HEK293 (cell line): Measurements from ENCODE around the gene LYL1.
A peak's percentile ranks its signal among the peaks of the same experiment; 100 is the strongest.

ENCODE experiments used
- CTCF ChIA-PET: fragments of 350-600 bp; formaldehyde crosslinking; extraction: SDS; loops from one replicate; lab custom pipeline; 2021; ENCODE audit warnings: antibody characterized with exemption; lab: Yijun Ruan, JAX
- POLR2A ChIA-PET: fragments of 300-600 bp; formaldehyde crosslinking; extraction: SDS; loops from one replicate; lab custom pipeline; 2020; ENCODE audit warnings: antibody characterized with exemption, inconsistent platforms; lab: Yijun Ruan, JAX
- H3K27ac ChIP-seq: fragments of 200-500 bp; sonication (Bioruptor generic); 2 replicates; pipeline ENCODE4 v1.5.1; 2014; ENCODE audit warnings: low read depth, low read length, control low read depth, inconsistent platforms; ENCODE audit errors: extremely low read depth
- H3K36me3 ChIP-seq, 2 experiments: fragments of 200-500 bp in 1 of 2; sonication (Bioruptor generic) in 1 of 2; 1 replicate in 1 of 2; 2 replicates in 1 of 2; pipeline ENCODE4 v1.5.1; 2014 to 2017; ENCODE audit warnings: inconsistent platforms in 2 of 2, low read length in 2 of 2; ENCODE audit not compliant: control insufficient read depth in 2 of 2, insufficient read depth in 1 of 2
- H3K4me1 ChIP-seq: fragments of 200-500 bp; sonication (Bioruptor generic); 2 replicates; pipeline ENCODE4 v1.5.1; 2014; ENCODE audit warnings: mild to moderate bottlenecking, low read length, inconsistent platforms; ENCODE audit not compliant: control insufficient read depth, insufficient read depth
- H3K4me3 ChIP-seq: 2 replicates; pipeline ENCODE4 v1.5.1; 2011; ENCODE audit warnings: low read depth, mild to moderate bottlenecking, control low read depth, low read length, moderate library complexity
- H3K9me3 ChIP-seq: fragments of 200-500 bp; sonication (Bioruptor generic); 2 replicates; pipeline ENCODE4 v1.5.1; 2014; ENCODE audit warnings: low read depth, low read length, inconsistent platforms; ENCODE audit not compliant: control insufficient read depth, insufficient read depth
- BCL11B ChIP-seq: fragments of 450-650 bp; formaldehyde crosslinking; IDR thresholded peaks from 2 replicates; pipeline ENCODE4 v1.5.1; 2016; ENCODE audit warnings: low read depth, missing biosample characterization, missing genetic modification characterization
- GLIS1 ChIP-seq: fragments of 450-650 bp; formaldehyde crosslinking; IDR thresholded peaks from 2 replicates; pipeline ENCODE4 v1.5.1; 2016; ENCODE audit warnings: missing biosample characterization, missing genetic modification characterization
- IKZF3 ChIP-seq: fragments of 450-650 bp; IDR thresholded peaks from 2 replicates; pipeline ENCODE4 v1.5.0; 2018; ENCODE audit warnings: missing biosample characterization, mild to moderate bottlenecking, missing genetic modification characterization, moderate library complexity
- KLF8 ChIP-seq: fragments of 450-650 bp; formaldehyde crosslinking; IDR thresholded peaks from 2 replicates; pipeline ENCODE4 v1.5.1; 2016; ENCODE audit warnings: missing biosample characterization, missing genetic modification characterization
- MYNN ChIP-seq: fragments of 450-650 bp; formaldehyde crosslinking; IDR thresholded peaks from 2 replicates; pipeline ENCODE4 v1.5.1; 2016; ENCODE audit warnings: missing biosample characterization, missing genetic modification characterization, borderline replicate concordance
- OVOL3 ChIP-seq: fragments of 450-650 bp; formaldehyde crosslinking; IDR thresholded peaks from 2 replicates; pipeline ENCODE4 v1.5.1; 2016; ENCODE audit warnings: missing biosample characterization, missing genetic modification characterization
- SP2 ChIP-seq: fragments of 450-650 bp; formaldehyde crosslinking; IDR thresholded peaks from 2 replicates; pipeline ENCODE4 v1.5.1; 2016; ENCODE audit warnings: missing biosample characterization, missing genetic modification characterization
- TCF7L2 ChIP-seq: IDR thresholded peaks from 2 replicates; pipeline ENCODE4 v1.6.1; 2011; ENCODE audit warnings: low read depth, mild to moderate bottlenecking, inconsistent platforms, low read length, moderate library complexity, borderline replicate concordance
- ZBTB17 ChIP-seq: fragments of 450-650 bp; formaldehyde crosslinking; IDR thresholded peaks from 2 replicates; pipeline ENCODE4 v1.5.1; 2016; ENCODE audit warnings: missing biosample characterization, missing genetic modification characterization
- ZBTB20 ChIP-seq: fragments of 450-650 bp; formaldehyde crosslinking; IDR thresholded peaks from 2 replicates; pipeline ENCODE4 v1.5.1; 2016; ENCODE audit warnings: missing biosample characterization, missing genetic modification characterization
- ZBTB21 ChIP-seq: fragments of 450-650 bp; formaldehyde crosslinking; IDR thresholded peaks from 2 replicates; pipeline ENCODE4 v1.5.1; 2017; ENCODE audit warnings: missing biosample characterization, missing genetic modification characterization
- ZBTB8A ChIP-seq: fragments of 450-650 bp; formaldehyde crosslinking; IDR thresholded peaks from 2 replicates; pipeline ENCODE4 v1.5.1; 2016; ENCODE audit warnings: missing biosample characterization, missing genetic modification characterization
- ZFP3 ChIP-seq: fragments of 450-650 bp; formaldehyde crosslinking; IDR thresholded peaks from 2 replicates; pipeline ENCODE4 v1.5.1; 2016; ENCODE audit warnings: low read depth, missing biosample characterization, missing genetic modification characterization
- ZIC2 ChIP-seq: fragments of 450-650 bp; formaldehyde crosslinking; IDR thresholded peaks from 2 replicates; pipeline ENCODE4 v1.5.1; 2016; ENCODE audit warnings: missing biosample characterization, missing genetic modification characterization
- ZNF121 ChIP-seq: fragments of 450-650 bp; formaldehyde crosslinking; IDR thresholded peaks from 2 replicates; pipeline ENCODE4 v1.5.1; 2016; ENCODE audit warnings: missing biosample characterization, missing genetic modification characterization
- ZNF2 ChIP-seq: fragments of 450-650 bp; formaldehyde crosslinking; IDR thresholded peaks from 2 replicates; pipeline ENCODE4 v1.5.1; 2016; ENCODE audit warnings: missing biosample characterization, missing genetic modification characterization
- ZNF202 ChIP-seq: fragments of 450-650 bp; formaldehyde crosslinking; IDR thresholded peaks from 2 replicates; pipeline ENCODE4 v1.5.1; 2016; ENCODE audit warnings: missing biosample characterization, missing genetic modification characterization, borderline replicate concordance
- ZNF221 ChIP-seq: fragments of 450-650 bp; formaldehyde crosslinking; IDR thresholded peaks from 2 replicates; pipeline ENCODE4 v1.5.1; 2017; ENCODE audit warnings: missing biosample characterization, missing genetic modification characterization, borderline replicate concordance
- ZNF24 ChIP-seq: fragments of 450-650 bp; formaldehyde crosslinking; IDR thresholded peaks from 2 replicates; pipeline ENCODE4 v1.5.1; 2016; ENCODE audit warnings: missing biosample characterization, missing genetic modification characterization
- ZNF302 ChIP-seq: fragments of 450-650 bp; formaldehyde crosslinking; IDR thresholded peaks from 2 replicates; pipeline ENCODE4 v1.5.1; 2016; ENCODE audit warnings: missing biosample characterization, missing genetic modification characterization, low read depth
- ZNF335 ChIP-seq: fragments of 450-650 bp; formaldehyde crosslinking; conservative IDR thresholded peaks from 2 replicates; pipeline ENCODE4 v1.5.1; 2016; ENCODE audit warnings: missing biosample characterization, missing genetic modification characterization
- ZNF514 ChIP-seq: fragments of 450-650 bp; formaldehyde crosslinking; IDR thresholded peaks from 2 replicates; pipeline ENCODE4 v1.5.1; 2016; ENCODE audit warnings: missing biosample characterization, missing genetic modification characterization
- ZNF561 ChIP-seq: fragments of 450-650 bp; IDR thresholded peaks from 2 replicates; pipeline ENCODE4 v1.5.1; 2018; ENCODE audit warnings: missing biosample characterization, missing genetic modification characterization, borderline replicate concordance
- ZNF600 ChIP-seq: fragments of 450-650 bp; formaldehyde crosslinking; IDR thresholded peaks from 2 replicates; pipeline ENCODE4 v1.5.1; 2016; ENCODE audit warnings: missing biosample characterization, missing genetic modification characterization
- ZXDB ChIP-seq: fragments of 450-650 bp; formaldehyde crosslinking; IDR thresholded peaks from 2 replicates; pipeline ENCODE4 v1.5.1; 2016; ENCODE audit warnings: missing biosample characterization, missing genetic modification characterization
- TF ChIP-seq, protein P1 (sequence below): fragments of 450-650 bp; formaldehyde crosslinking; IDR thresholded peaks from 2 replicates; pipeline ENCODE4 v1.5.1; 2016; ENCODE audit warnings: missing biosample characterization, missing genetic modification characterization
- TF ChIP-seq, protein P2 (sequence below): fragments of 450-650 bp; formaldehyde crosslinking; IDR thresholded peaks from 2 replicates; pipeline ENCODE4 v1.5.1; 2017; ENCODE audit warnings: missing biosample characterization, missing genetic modification characterization
- TF ChIP-seq, protein P3 (sequence below): fragments of 450-650 bp; formaldehyde crosslinking; IDR thresholded peaks from 2 replicates; pipeline ENCODE4; 2016; ENCODE audit warnings: missing biosample characterization, missing genetic modification characterization
- TF ChIP-seq, protein P4 (sequence below): fragments of 450-650 bp; formaldehyde crosslinking; IDR thresholded peaks from 2 replicates; pipeline ENCODE4 v1.5.1; 2016; ENCODE audit warnings: missing biosample characterization, missing genetic modification characterization
- TF ChIP-seq, protein P5 (sequence below): fragments of 450-650 bp; formaldehyde crosslinking; optimal IDR thresholded peaks from 2 replicates; pipeline ENCODE3; 2016; ENCODE audit warnings: missing biosample characterization, mild to moderate bottlenecking, missing genetic modification characterization

LYL1 gene

DNA sequence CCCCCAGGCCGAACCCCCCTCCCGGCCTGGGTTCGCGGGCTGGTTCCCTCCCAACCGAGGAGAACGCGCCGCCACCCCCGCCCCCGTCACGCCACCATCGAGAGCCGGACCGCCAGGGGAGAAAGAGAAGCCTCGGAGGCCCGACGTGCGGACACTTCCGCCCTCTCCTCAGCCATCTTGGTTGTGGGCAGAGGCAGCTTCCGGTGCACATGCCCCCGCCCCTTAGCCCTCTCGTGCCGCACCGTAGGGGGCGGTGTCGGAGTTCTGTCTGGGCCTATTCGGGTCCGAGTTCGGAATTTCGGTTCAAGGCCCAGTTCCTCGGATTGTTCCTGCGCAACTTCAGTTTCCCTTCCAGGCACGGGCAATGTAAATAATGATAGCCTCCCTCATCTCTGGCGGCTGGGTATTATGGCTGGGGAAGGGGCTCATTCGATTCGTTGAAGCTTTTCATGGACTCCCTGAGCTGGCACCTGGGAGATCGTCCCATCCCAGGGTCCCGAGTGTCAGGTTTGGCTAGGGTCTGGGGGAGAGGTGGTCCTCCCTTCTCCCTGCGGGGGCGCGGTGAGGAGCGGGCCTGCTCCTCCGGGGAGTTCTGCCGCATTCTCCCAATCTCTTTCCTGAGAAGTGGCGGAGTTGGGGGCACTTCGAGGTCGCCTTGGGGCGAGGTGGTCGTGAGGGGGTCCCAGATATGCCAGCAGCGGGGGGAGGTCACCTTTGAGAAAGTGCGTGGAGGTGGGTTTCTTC, 47.7 kb upstream of the LYL1 start, which contains the start of the genes IER2 and STX10 (continued):
- TF ChIP-seq ZNF302 (tag by site-specific recombination) (no peak), ZNF221 (no peak), ZBTB8A (tag by site-specific recombination) (peak; percentile 40; the same call in 1 of the 2 replicates), IKZF3 (no peak), ZXDB (peak; percentile 89), ZNF24 (tag by site-specific recombination) (peak; percentile 69), SP2 (tag by site-specific recombination) (peak; percentile 97), ZBTB21 (tag by site-specific recombination) (peak; percentile 30), ZNF561 (tag by site-specific recombination) (no peak), BCL11B (tag by site-specific recombination) (peak; percentile 14; the same call in 1 of the 2 replicates), KLF8 (tag by site-specific recombination) (peak; percentile 91), ZNF202 (tag by site-specific recombination) (no peak), ZNF335 (peak; percentile 87), ZNF121 (tag by site-specific recombination) (no peak), OVOL3 (tag by site-specific recombination) (peak; percentile 29; the same call in 1 of the 2 replicates), ZNF600 (tag by site-specific recombination) (peak; percentile 86), GLIS1 (tag by site-specific recombination) (peak; percentile 33), ZFP3 (tag by site-specific recombination) (no peak), ZNF2 (tag by site-specific recombination) (0 out of 2 replicates have a peak, but pooled peaks have one; percentile 5), TCF7L2 (no peak), ZBTB20 (tag by site-specific recombination) (peak; percentile 50; the same call in 1 of the 2 replicates)
- TF ChIP-seq, protein P1, sequence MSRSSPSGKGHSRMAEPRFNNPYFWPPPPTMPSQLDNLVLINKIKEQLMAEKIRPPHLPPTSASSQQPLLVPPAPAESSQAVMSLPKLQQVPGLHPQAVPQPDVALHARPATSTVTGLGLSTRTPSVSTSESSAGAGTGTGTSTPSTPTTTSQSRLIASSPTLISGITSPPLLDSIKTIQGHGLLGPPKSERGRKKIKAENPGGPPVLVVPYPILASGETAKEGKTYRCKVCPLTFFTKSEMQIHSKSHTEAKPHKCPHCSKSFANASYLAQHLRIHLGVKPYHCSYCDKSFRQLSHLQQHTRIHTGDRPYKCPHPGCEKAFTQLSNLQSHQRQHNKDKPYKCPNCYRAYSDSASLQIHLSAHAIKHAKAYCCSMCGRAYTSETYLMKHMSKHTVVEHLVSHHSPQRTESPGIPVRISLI (tag by site-specific recombination), result no peak
- TF ChIP-seq, protein P2, sequence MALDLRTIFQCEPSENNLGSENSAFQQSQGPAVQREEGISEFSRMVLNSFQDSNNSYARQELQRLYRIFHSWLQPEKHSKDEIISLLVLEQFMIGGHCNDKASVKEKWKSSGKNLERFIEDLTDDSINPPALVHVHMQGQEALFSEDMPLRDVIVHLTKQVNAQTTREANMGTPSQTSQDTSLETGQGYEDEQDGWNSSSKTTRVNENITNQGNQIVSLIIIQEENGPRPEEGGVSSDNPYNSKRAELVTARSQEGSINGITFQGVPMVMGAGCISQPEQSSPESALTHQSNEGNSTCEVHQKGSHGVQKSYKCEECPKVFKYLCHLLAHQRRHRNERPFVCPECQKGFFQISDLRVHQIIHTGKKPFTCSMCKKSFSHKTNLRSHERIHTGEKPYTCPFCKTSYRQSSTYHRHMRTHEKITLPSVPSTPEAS (tag by site-specific recombination), result peak; percentile 38; the same call in 1 of the 2 replicates
- TF ChIP-seq, protein P3, sequence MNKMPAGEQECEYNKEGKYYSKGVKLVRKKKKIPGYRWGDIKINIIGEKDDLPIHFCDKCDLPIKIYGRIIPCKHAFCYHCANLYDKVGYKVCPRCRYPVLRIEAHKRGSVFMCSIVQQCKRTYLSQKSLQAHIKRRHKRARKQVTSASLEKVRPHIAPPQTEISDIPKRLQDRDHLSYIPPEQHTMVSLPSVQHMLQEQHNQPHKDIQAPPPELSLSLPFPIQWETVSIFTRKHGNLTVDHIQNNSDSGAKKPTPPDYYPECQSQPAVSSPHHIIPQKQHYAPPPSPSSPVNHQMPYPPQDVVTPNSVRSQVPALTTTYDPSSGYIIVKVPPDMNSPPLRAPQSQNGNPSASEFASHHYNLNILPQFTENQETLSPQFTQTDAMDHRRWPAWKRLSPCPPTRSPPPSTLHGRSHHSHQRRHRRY (tag by site-specific recombination), result no peak
- TF ChIP-seq, all 188 proteins: peak for 47

DNA sequence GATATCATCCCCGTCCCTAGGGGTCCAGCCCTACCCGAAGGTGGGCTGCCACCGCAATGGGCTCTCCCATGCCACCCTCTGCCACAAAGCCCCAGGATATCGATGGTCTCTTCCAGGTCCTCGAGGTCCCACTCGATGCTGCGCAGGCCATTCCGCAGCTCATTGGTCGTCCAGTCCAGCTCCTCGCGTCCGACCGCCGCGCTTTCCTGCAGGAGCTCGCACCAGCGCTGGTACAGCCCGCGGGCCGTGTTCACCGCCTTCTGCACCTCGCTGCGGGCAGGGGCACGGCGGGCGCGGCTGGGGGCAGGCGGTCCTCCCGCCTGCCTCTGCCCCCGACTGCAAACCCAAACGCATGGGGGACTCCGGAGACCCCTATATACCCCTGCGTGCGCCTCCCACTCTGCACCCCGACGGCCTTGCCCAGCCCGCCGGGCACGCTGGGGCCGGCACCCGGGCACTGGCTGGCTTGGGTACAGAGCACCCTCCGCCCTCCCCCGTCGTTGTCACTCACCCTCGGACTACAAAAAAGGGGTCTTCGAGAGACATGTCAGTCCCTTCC, 47.0 kb upstream of the LYL1 start:
- ChIA-PET CTCF (interaction anchor here (0.6 to 1.7 kb wide), 5 partner anchors 22 to 172 kb away, joined by 3 to 5 read pairs (median 4); no protein-coding TSS in a partner anchor), POLR2A (interaction anchor here (0.6 to 2.8 kb wide), 11 partner anchors 11 to 96 kb away, joined by 3 to 27 read pairs (median 3); partner anchors contain the start of gene NACC1)
- Histone ChIP-seq H3K27ac (peak overlapping the region; percentile 86; the same call in 1 of the 2 replicates), H3K36me3 (peaks cover 6 to 17% of the 10 kb centered on the region in 2 experiments; a peak in 2 of 3 replicates), H3K4me1 (peaks cover 3% of the 10 kb centered on the region), H3K4me3 (peak overlapping the region; percentile 83), H3K9me3 (no peaks in the 10 kb centered on the region)
- TF ChIP-seq ZBTB20 (tag by site-specific recombination) (peak; percentile 85), ZIC2 (tag by site-specific recombination) (peak; percentile 43), ZBTB17 (tag by site-specific recombination) (peak; percentile 69; the same call in 1 of the 2 replicates), ZNF514 (no peak), MYNN (tag by site-specific recombination) (peak; percentile 27; the same call in 1 of the 2 replicates)
- TF ChIP-seq, protein P4, sequence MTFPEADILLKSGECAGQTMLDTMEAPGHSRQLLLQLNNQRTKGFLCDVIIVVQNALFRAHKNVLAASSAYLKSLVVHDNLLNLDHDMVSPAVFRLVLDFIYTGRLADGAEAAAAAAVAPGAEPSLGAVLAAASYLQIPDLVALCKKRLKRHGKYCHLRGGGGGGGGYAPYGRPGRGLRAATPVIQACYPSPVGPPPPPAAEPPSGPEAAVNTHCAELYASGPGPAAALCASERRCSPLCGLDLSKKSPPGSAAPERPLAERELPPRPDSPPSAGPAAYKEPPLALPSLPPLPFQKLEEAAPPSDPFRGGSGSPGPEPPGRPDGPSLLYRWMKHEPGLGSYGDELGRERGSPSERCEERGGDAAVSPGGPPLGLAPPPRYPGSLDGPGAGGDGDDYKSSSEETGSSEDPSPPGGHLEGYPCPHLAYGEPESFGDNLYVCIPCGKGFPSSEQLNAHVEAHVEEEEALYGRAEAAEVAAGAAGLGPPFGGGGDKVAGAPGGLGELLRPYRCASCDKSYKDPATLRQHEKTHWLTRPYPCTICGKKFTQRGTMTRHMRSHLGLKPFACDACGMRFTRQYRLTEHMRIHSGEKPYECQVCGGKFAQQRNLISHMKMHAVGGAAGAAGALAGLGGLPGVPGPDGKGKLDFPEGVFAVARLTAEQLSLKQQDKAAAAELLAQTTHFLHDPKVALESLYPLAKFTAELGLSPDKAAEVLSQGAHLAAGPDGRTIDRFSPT (tag by site-specific recombination), result peak; percentile 96
- TF ChIP-seq, protein P5, sequence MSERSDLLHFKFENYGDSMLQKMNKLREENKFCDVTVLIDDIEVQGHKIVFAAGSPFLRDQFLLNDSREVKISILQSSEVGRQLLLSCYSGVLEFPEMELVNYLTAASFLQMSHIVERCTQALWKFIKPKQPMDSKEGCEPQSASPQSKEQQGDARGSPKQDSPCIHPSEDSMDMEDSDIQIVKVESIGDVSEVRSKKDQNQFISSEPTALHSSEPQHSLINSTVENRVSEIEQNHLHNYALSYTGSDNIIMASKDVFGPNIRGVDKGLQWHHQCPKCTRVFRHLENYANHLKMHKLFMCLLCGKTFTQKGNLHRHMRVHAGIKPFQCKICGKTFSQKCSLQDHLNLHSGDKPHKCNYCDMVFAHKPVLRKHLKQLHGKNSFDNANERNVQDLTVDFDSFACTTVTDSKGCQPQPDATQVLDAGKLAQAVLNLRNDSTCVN, result peak; percentile 85
